HG02840 (cell line): ENCODE data around the gene DYRK1B.
"Not testable (repeated sequence)": the region's sequence is repeated elsewhere in the genome, so short reads cannot be mapped to it uniquely, and the experiment has no call there.

ENCODE experiments used
- ATAC-seq: cut with Tn5 transposase; IDR thresholded peaks from one replicate; pipeline ENCODE4 v1.9.1; 2021; ENCODE audit warnings: mild to moderate bottlenecking, moderate library complexity, moderate number of reproducible peaks; ENCODE audit not compliant: unreplicated experiment, low FRiP score

DYRK1B gene

GRCh38 chr19:39814111-39814510 is 19.9 kb downstream of the DYRK1B start:
- ATAC-seq, result not testable (repeated sequence)

GRCh38 chr19:39813264-39813993 is 20.5 kb downstream of the DYRK1B start:
- ATAC-seq, result no peak

- ATAC-seq, result no peak
Observed at GRCh38 chr19:39811064-39811463, 22.9 kb downstream of the DYRK1B start.

GRCh38 chr19:39810424-39810823 is 23.5 kb downstream of the DYRK1B start:
- no peak for ATAC-seq

GRCh38 chr19:39809368-39809767 is 24.6 kb downstream of the DYRK1B start:
- no peak for ATAC-seq

- ATAC-seq, result not testable (repeated sequence)
Observed at GRCh38 chr19:39808688-39809087, 25.3 kb downstream of the DYRK1B start.

GRCh38 chr19:39807846-39808364 is 26.1 kb downstream of the DYRK1B start:
- ATAC-seq, result no peak

GRCh38 chr19:39805104-39805503 is 28.9 kb downstream of the DYRK1B start:
- ATAC-seq, result no peak

- no peak for ATAC-seq
Observed at GRCh38 chr19:39802958-39803357, 31.0 kb downstream of the DYRK1B start.

GRCh38 chr19:39797083-39797482 is 36.9 kb downstream of the DYRK1B start:
- ATAC-seq, result no peak

- no peak for ATAC-seq
Observed at GRCh38 chr19:39796000-39796498, 37.9 kb downstream of the DYRK1B start.

GRCh38 chr19:39795001-39795400 is 39.0 kb downstream of the DYRK1B start:
- ATAC-seq, result no peak

GRCh38 chr19:39792999-39793546 is 40.9 kb downstream of the DYRK1B start:
- peak; percentile 71 for ATAC-seq

GRCh38 chr19:39788244-39788643 is 45.7 kb downstream of the DYRK1B start:
- ATAC-seq, result no peak

- ATAC-seq, result no peak
Observed at GRCh38 chr19:39780894-39781293, 53.1 kb downstream of the DYRK1B start.

- ATAC-seq, result no peak
Observed at GRCh38 chr19:39778763-39779162, 55.2 kb downstream of the DYRK1B start, which contains the start of gene LEUTX. Gene LEUTX (plus strand): TSS chr19:39778854. CDS start chr19:39778921, 67 bp downstream.
